HG02870 (cell line): ENCODE data around the gene AP5M1.
"Not testable (repeated sequence)": the region's sequence is repeated elsewhere in the genome, so short reads cannot be mapped to it uniquely, and the experiment has no call there.

Source experiments
- ATAC-seq: cut with Tn5 transposase; IDR thresholded peaks from one replicate; pipeline ENCODE4 v1.9.1; 2021; ENCODE audit warnings: mild to moderate bottlenecking, moderate library complexity; ENCODE audit not compliant: unreplicated experiment

AP5M1 gene

DNA sequence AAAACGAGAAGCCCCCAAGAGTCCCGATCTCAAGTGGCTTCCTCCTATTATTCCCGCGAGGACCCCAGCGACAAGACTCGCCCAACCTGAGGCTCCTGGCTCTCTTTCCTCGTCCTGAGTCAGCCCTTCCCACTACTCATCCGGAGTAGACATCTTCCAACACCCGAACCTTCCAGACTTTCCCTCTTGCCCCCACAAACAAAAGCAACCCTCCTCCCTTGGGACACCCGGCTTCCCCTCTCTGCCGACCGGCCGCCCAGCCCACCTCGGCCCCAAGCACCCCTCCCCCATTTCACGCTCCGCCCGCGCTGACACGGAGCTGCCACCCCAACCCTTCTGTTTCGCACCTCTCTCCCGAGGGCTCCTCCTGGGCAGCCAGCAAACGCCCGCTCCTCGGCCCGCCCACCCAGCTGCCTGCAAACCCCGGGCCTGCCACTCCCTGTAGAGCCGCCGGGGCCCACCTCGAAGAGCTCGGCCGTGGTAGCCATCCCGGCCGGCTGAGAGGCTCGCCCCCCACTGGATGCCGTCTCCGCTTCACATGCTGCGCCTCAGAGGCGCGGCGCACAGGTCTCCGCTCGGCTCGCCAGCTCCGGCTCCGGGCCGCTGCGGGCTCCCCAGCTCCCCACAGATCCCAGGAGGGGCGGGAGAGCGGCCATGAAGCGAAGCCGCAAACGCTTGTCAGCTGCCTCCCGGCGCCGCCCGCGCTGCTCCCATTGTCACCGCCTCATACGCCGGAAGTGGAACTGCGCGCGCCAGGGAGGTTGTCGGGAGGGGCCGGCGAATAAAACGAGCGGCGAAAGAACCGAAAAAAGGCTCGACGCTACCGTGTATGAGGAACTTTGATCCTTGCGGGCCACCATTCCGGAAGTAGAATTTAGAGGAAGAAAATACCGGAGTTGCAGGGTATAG, at the start of gene AP5M1, which contains the start of gene EXOC5:
Gene AP5M1, plus strand, starts transcription at position 811 of the 909 bp plus-strand sequence. CDS start 344 bp downstream, outside the sequence.
Gene EXOC5, minus strand, starts transcription at position 745 of the 909 bp plus-strand sequence. Its CDS starts 257 bp downstream, at position 488.
- peak; percentile 91 for ATAC-seq

DNA sequence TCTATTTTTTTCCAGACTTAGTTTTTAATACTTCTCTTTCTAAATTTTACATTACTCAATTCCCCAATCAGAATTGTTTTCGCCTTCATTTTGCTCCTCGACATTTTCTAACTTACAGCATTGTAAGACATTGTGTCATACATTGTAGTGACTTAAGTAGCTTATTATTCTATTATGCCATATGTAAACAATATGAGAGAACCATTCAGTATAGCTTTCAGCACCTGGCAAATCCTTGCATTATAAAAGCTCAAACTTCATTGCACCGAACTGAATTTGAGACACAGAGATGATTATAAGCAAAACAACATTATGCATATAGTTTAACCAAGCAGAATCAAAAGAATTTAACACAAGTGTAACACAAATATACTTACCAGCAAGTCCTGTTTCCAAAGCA, 46.8 kb upstream of the AP5M1 start:
- no peak for ATAC-seq

- ATAC-seq, result no peak
Observed at GRCh38 chr14:57227083-57227482, 41.7 kb upstream of the AP5M1 start.

DNA sequence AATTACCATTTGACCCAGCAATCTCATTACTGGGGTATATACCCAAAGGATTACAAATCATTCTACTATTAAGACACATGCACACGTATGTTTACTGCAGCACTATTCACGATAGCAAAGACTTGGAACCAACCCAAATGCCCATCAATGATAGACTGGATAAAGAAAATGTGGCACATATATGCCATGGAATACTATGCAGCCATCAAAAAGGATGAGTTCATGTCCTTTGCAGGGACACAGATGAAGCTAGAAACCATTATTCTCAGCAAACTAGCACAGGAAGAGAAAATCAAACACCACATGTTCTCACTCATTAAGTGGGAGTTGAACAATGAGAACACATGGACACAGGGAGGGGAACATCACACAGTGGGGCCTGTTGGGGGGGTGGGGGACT, 40.5 kb upstream of the AP5M1 start:
- ATAC-seq, result not testable (repeated sequence)

- ATAC-seq, result no peak
Observed at GRCh38 chr14:57232006-57232405, 36.8 kb upstream of the AP5M1 start.

DNA sequence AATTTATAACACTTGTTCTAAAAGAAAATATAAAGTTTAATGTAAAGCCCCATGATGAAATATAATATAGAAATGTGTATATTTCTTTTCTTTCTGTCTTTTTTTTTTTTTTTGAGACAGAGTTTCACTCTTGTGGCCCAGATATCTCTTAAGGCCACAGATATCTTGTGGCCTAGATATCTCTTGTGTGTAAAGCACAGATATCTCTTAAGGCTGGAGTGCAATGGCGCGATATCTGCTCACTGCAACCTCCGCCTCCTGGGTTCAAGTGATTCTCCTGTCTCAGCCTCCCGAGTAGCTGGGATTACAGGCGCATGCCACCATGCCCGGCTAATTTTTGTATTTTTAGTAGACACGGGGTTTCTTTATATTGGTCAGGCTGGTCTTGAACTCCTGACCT, 28.7 kb upstream of the AP5M1 start:
- ATAC-seq, result not testable (repeated sequence)

DNA sequence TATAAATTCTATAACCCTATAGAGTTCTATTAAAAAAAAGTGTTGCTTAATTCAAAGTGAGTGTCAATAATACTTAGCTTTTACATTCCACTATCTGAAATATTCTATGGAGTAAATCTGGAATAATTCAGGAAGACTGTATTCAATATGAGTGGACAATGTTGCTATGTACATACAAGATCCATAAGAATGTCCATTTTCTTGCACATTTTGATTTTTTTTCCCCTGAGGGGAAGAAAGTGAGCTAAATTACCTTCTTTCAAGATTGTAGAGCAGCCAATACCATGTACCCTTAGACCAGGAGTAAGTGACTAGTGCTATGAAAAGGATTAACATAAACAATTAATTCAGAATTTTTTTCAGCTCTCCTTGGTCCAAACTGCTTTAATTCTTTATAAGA, 25.5 kb upstream of the AP5M1 start:
- no peak for ATAC-seq

DNA sequence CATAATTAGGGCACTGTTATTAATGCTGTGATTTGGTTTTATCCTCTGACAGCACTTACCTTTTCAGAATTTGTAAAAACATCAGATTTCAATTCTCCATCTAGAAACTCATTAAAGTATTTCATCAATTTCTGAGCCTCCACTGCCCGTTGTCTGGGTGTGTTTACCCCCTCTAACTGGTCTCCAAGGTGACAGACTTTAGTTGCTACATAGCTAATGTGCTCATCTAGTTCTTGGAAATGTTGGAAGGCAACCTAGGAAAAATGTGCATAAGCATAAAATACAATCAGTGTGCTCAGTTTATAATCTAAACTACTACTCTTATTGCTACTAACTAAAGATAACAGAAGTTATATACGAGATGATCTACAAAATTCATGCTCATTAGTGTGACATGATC, 24.7 kb upstream of the AP5M1 start:
- ATAC-seq, result no peak

- ATAC-seq, result no peak
Observed at GRCh38 chr14:57245941-57246340, 22.8 kb upstream of the AP5M1 start.

- no peak for ATAC-seq
Observed at GRCh38 chr14:57246933-57247657, 21.7 kb upstream of the AP5M1 start.

DNA sequence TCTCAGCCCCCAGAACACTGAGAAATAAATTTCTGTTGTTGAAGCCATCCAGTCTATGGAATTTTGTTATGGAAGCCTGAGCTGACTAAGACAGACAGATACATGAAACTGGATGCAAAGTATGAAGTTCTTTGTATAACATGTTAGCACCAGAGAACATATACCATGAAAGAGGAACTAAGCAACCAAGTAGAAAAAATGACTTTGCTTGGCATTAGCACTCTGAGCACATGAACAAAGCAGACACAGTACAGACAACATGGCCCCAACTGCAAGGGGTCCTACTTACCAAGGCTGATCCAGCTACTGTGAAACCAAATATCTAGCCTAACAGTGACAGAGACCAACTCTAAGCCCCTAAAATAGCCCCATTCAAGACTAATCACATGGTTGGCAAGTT, 13.9 kb upstream of the AP5M1 start:
- ATAC-seq, result peak; percentile 93

- ATAC-seq, result not testable (repeated sequence)
Observed at GRCh38 chr14:57258221-57258620, 10.6 kb upstream of the AP5M1 start.

DNA sequence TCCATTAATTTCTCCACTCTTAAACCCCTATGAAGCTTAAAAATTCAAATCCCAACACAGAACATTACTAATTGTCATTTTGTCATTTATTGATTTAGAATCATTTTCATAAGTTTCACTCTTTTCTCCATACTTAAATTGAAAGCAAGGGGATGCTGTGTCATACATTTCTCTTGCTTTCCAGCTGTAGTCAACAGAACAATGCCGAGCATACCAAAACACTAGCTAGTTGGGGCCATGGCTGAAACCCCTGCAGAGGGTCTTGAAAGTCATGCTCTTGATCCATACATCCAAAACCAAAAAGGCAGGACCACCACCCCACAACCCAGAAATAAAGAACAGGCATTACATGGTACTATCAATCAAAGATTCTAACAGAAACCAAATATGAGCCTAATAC, 9.1 kb upstream of the AP5M1 start:
- no peak for ATAC-seq

- ATAC-seq, result no peak
Observed at GRCh38 chr14:57261604-57262003, 7.2 kb upstream of the AP5M1 start.

DNA sequence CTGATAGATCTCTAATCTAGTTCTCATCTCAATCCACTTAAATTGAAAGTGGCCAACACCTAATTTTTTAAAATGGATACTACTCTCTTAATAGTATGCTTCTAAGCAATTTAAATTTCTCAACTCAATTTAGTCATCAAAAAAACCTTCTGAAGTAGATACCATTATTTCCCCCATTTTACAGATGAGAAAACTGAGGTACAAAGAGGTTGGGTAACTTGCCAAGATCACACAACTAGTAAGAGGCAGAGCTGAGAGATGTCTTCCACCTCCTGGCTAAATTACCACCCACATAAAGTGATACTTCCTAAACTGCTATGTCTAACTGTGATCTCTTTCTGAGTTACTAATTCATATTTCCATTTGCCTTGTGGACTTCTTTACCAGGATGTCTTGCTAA, 6.7 kb upstream of the AP5M1 start:
- no peak for ATAC-seq

DNA sequence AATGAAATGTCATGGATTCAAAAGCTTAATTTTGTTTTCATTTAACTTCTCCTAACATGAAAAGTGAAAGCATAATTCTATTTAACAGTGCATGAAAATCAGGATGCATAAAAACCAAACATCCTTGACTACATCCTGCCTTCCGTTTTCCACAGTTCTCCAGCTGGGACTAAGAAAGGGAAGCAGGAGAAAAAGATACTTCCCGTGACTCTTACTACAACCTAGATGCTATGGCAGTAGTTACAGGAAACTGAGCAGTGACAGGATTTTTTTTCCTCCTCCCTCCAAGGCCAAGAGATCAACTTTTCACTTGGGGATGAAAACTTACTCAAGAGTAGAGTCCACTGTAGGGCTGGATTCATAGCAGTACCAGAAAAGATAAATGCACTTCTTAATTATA, 2.7 kb upstream of the AP5M1 start:
- no peak for ATAC-seq

DNA sequence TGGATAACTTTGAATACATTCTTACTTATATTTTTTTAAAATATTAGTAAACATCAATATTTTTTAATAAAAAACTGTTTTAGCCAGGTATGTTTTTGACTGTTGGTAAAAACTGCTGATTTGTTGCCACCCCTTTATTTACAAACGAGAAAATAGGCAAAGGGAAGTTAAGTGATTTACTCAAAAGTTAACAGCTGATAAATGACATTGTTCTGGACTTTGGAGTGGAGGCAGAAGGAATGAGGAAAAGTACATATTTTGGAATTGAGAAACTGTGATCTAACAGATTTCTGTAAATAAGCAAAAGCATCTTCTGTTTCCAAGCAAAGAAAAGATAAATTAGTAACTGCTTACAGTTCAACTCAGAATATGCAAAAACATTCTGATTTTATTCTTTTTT, 4.5 kb downstream of the AP5M1 start:
- ATAC-seq, result no peak

DNA sequence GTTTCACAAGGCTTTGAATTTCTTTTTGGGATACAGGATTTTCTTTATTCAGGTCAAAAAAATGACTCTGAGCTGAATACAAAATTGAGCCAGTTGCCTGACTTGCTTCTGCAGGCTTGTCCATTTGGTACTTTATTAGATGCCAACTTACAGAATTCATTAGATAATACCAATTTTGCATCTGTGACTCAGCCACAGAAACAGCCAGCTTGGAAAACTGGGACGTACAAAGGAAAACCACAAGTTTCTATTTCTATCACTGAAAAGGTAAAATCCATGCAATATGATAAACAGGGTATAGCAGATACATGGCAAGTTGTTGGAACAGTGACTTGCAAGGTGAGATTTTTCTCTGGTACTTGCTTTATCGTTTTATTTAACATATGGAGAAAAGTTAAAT, 5.8 kb downstream of the AP5M1 start:
- ATAC-seq, result no peak

DNA sequence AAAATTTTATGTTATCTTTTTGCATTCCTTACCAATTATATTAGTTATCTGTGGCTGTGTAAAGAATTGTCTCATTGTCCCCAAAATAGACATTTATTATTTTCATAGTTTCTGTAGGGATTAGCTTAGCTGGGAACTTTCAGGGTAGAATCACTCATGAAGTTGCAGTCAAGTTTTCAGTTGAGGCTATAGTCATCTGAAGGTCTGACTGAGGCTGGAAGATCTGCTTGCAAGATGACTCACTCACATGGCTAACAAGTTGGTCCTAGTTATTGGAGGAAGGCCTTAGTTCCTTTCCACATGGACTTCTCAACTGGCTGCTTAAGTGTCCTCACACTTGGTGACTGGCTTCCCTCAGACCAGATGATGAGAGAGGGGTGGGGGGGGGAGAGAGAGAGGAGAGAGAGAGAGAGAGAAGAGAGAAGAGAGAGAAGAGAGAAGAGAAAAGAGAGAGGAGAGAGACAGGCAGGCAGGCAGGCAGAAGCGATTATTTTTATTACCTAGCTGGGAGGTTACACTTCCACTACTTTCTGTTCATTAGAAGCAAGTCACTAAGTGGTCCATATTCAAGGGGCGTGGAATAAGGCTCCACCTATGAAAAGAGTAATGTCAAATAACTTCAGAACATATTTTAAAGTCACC, 6.4 kb downstream of the AP5M1 start:
- no peak for ATAC-seq

- no peak for ATAC-seq
Observed at GRCh38 chr14:57277062-57277461, 8.3 kb downstream of the AP5M1 start.

DNA sequence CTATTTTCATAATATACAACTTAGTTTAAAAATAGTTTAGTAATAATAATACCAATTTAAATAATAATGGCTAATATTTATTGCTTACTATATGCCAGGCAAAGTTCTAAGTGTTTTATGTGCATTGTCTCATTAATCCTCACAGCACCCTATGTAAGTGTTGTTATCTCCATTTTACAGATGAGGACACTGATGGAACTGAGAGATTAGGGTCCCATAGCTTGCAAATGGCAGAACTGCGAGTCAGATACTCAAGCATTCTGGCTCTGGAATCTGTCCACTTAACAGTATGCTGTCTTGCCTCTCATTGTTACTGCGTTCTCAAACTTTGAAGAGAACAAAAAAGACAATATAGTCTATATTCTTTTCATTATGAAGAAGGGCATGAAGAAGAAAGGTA, 19.0 kb downstream of the AP5M1 start:
- ATAC-seq, result no peak
